Ishikawa (cell line): ENCODE results near the gene PIH1D1.

Source experiments
- CEBPB ChIP-seq: IDR thresholded peaks from 2 replicates; pipeline ENCODE4 v1.6.1; 2012
- CREB1 ChIP-seq: IDR thresholded peaks from 2 replicates; pipeline ENCODE4 v1.6.1; 2012; ENCODE audit warnings: low read depth
- EGR1 ChIP-seq: IDR thresholded peaks from 2 replicates; pipeline ENCODE4 v1.6.1; 2012
- EP300 ChIP-seq: IDR thresholded peaks from 2 replicates; pipeline ENCODE4 v1.6.1; 2012; ENCODE audit warnings: borderline replicate concordance
- FOXM1 ChIP-seq: IDR thresholded peaks from 2 replicates; pipeline ENCODE4 v1.6.1; 2012; ENCODE audit warnings: low read depth, borderline replicate concordance
- MAX ChIP-seq: IDR thresholded peaks from 2 replicates; pipeline ENCODE4 v1.6.1; 2012
- NFIC ChIP-seq: IDR thresholded peaks from 2 replicates; pipeline ENCODE4 v1.6.1; 2012
- RAD21 ChIP-seq: IDR thresholded peaks from 2 replicates; pipeline ENCODE4 v1.6.1; 2012; ENCODE audit warnings: low read depth
- REST ChIP-seq: IDR thresholded peaks from 2 replicates; pipeline ENCODE4 v1.6.1; 2012; ENCODE audit warnings: low read depth, mild to moderate bottlenecking
- TAF1 ChIP-seq: IDR thresholded peaks from 2 replicates; pipeline ENCODE4 v1.6.1; 2012; ENCODE audit warnings: low read depth, mild to moderate bottlenecking
- TCF12 ChIP-seq: IDR thresholded peaks from 2 replicates; pipeline ENCODE4 v1.6.1; 2012; ENCODE audit warnings: low read depth
- TEAD4 ChIP-seq: IDR thresholded peaks from 2 replicates; pipeline ENCODE4 v1.6.1; 2012
- USF1 ChIP-seq: IDR thresholded peaks from 2 replicates; pipeline ENCODE4 v1.6.1; 2012
- YY1 ChIP-seq: IDR thresholded peaks from 2 replicates; pipeline ENCODE4 v1.6.1; 2012; ENCODE audit warnings: low read depth
- ZBTB7A ChIP-seq: IDR thresholded peaks from 2 replicates; pipeline ENCODE4 v1.6.1; 2012; ENCODE audit warnings: low read depth

PIH1D1 gene

GRCh38 chr19:49428547-49429451, 22.8 kb downstream of the PIH1D1 start:
- TF ChIP-seq ZBTB7A (no peak), TEAD4 (no peak), RAD21 (no peak), NFIC (no peak), YY1 (no peak), REST (no peak), EP300 (no peak), CREB1 (no peak)

GRCh38 chr19:49427855-49428546, 23.6 kb downstream of the PIH1D1 start:
- TF ChIP-seq NFIC: no peak
- TF ChIP-seq USF1: peak; percentile 47
- TF ChIP-seq YY1: no peak
- no peak for TF ChIP-seq RAD21
- TF ChIP-seq CEBPB: no peak
- TF ChIP-seq TAF1: no peak
- no peak for TF ChIP-seq TCF12
- TF ChIP-seq REST: no peak
- no peak for TF ChIP-seq EGR1
- peak; percentile 68 for TF ChIP-seq MAX
- TF ChIP-seq FOXM1: no peak
- no peak for TF ChIP-seq CREB1
- TF ChIP-seq TEAD4: no peak
- TF ChIP-seq EP300: no peak

GRCh38 chr19:49427339-49427738, 24.3 kb downstream of the PIH1D1 start:
- TF ChIP-seq TCF12: no peak
- no peak for TF ChIP-seq EGR1
- no peak for TF ChIP-seq REST
- TF ChIP-seq YY1: no peak

- TF ChIP-seq MAX (0 out of 2 replicates have a peak, but pooled peaks have one; percentile 24), ZBTB7A (no peak)
These were observed 25.6 kb downstream of the PIH1D1 start for GRCh38 chr19:49425922-49426592.

- TF ChIP-seq YY1 (no peak), EGR1 (no peak), RAD21 (no peak), FOXM1 (no peak), NFIC (no peak), REST (no peak), CREB1 (no peak), TAF1 (no peak), MAX (no peak), EP300 (no peak), ZBTB7A (no peak), USF1 (no peak), TEAD4 (no peak), TCF12 (no peak)
These were observed 26.4 kb downstream of the PIH1D1 start, which contains the start of gene GFY for GRCh38 chr19:49425178-49425577. Gene GFY, plus strand, starts transcription at chr19:49425388. Its CDS starts 1,043 bp downstream, at chr19:49426431.
